ENCODE results near the gene PRR23E.

- TF ChIP-seq CTCF (conservative IDR thresholded peaks at IDR 0.05) (no peak), EZH2 (IDR thresholded peaks at IDR 0.05; ENCODE audit: low read depth) (no peak)
These were observed 7.3 kb downstream of the PRR23E start for GRCh38 chr3:127200086-127200691.
